Mesothelial cell of epicardium (in vitro differentiated cells): Measurements from ENCODE around the gene TEX48. TPM values are rescaled to one million over a fixed set of nuclear protein-coding genes. Genes with fewer than 3 reads are reported as not detected.

Experiments used
- DNase-seq, 2 experiments: peaks; one replicate each; pipeline ENCODE4 v3.0.0; 2021; ENCODE audit warnings: low spot score in 2 of 2; ENCODE audit not compliant: unreplicated experiment in 2 of 2
- H3K27ac Mint-ChIP-seq: 2 replicates; pipeline ENCODE4 v1.8.0; 2021; ENCODE audit warnings: mixed read lengths
- H3K27me3 Mint-ChIP-seq: 2 replicates; pipeline ENCODE4 v1.8.0; 2021; ENCODE audit warnings: low read depth, mixed read lengths
- H3K36me3 Mint-ChIP-seq: 2 replicates; pipeline ENCODE4 v1.8.0; 2021; ENCODE audit warnings: mixed read lengths
- H3K4me1 Mint-ChIP-seq: 2 replicates; pipeline ENCODE4 v1.8.0; 2021; ENCODE audit warnings: mixed read lengths
- H3K4me3 Mint-ChIP-seq: 2 replicates; pipeline ENCODE4 v1.8.0; 2021; ENCODE audit warnings: mild to moderate bottlenecking, moderate library complexity, mixed read lengths
- H3K9me3 Mint-ChIP-seq: 2 replicates; pipeline ENCODE4 v1.8.0; 2021; ENCODE audit warnings: mixed read lengths
- CTCF ChIP-seq: fragments of 200-600 bp; sonication (generic); IDR thresholded peaks from one replicate; pipeline ENCODE4 v1.5.0; 2021; ENCODE audit warnings: antibody characterized with exemption; ENCODE audit not compliant: unreplicated experiment
- total RNA-seq: library from RNA; stranded (reverse); gene quantifications from 3 replicates; pipeline ENCODE4 v1.2.1, GENCODE V29; 2021

TEX48 gene
- total RNA-seq, 1 donor from 2014 or later = not detected

- Mint-ChIP-seq H3K4me1 (no peaks in the 10 kb centered on the region), H3K27ac (peak overlapping the region; percentile 40), H3K4me3 (no peak overlapping the region), H3K9me3 (peaks cover 11% of the 10 kb centered on the region), H3K27me3 (no peaks in the 10 kb centered on the region), H3K36me3 (peaks cover 54% of the 10 kb centered on the region)
- no peak for TF ChIP-seq CTCF
- DNase-seq = no peak
Measured at GRCh38 chr9:114643896-114644295, 38.1 kb downstream of the TEX48 start.

DNA sequence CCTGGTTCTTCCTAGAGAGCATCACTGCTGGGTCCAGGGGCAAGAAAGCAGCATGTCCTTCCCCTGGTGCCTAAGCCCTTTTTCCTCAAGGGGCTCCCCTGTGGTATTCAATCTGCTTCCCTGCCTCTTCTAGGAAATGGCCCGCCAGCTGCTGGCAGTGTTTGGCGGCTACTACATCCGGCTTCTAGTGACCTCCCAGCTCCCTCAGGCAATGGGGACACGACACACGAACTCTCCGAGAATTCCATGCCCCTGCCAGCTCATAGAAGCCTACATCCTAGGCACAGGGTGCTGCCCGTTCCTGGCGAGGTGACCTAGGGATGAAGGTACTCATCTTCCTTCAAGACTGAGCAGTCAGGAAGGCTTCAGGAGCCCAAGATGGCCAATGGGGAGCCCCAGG lies 39.0 kb downstream of the TEX48 start:
- DNase-seq = no peak

DNA sequence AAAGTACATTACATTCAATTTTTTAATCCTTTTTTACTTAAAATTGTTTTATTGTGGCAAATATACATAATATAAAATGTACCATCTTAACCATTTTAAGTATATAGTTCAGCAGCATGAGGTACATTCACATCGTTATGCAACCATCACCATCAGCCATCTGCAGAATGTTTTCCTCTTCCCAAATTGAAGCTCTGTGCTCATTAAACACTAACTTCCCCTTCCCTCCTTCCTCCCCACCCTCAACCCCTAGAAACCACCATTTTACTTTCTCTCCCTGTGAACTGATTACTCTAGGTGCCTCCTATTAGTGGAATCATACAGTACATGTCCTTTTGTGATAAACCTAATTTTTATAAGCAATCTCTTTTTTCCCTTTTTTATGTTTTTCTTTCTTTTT lies 40.0 kb downstream of the TEX48 start:
- DNase-seq = no peak
- Mint-ChIP-seq H3K9me3 (peaks cover 6% of the 10 kb centered on the region), H3K36me3 (peaks cover 52% of the 10 kb centered on the region)

More for the DNA sequence above, 39.0 kb downstream of the TEX48 start:
- Mint-ChIP-seq H3K4me1 (no peaks in the 10 kb centered on the region), H3K36me3 (peaks cover 56% of the 10 kb centered on the region), H3K4me3 (no peak overlapping the region), H3K9me3 (peaks cover 11% of the 10 kb centered on the region), H3K27ac (no peak overlapping the region), H3K27me3 (no peaks in the 10 kb centered on the region)
- TF ChIP-seq CTCF = no peak

DNA sequence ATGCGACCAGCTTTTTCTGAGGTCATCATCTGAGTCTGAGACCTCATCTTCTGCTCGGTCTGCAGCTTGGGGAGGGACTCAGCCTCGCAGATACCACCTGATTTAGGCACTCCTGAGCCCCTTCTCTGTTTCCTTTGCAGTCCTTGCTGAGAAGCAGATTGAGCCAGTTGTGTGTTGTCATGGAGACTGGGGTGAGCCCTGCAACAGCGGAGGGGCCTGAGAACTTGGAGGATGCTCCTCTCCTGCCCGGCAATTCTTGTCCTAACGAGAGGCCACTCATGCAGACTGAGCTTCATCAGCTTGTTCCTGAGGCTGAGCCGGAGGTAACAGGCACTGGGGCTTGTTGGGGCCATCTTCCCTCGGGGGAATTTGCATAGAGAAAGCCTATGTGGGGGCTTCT lies 43.6 kb downstream of the TEX48 start:
- Mint-ChIP-seq H3K27me3 (no peaks in the 10 kb centered on the region), H3K9me3 (no peaks in the 10 kb centered on the region), H3K4me3 (no peak overlapping the region), H3K27ac (no peak overlapping the region), H3K4me1 (no peaks in the 10 kb centered on the region), H3K36me3 (peaks cover 38% of the 10 kb centered on the region)
- no peak for DNase-seq
- no peak for TF ChIP-seq CTCF

More for the DNA sequence above, 40.0 kb downstream of the TEX48 start:
- H3K4me3 Mint-ChIP-seq = no peak overlapping the region
- no peak for TF ChIP-seq CTCF
- no peaks in the 10 kb centered on the region for H3K27me3 Mint-ChIP-seq
- H3K27ac Mint-ChIP-seq = peak overlapping the region; percentile 33
- H3K4me1 Mint-ChIP-seq = no peaks in the 10 kb centered on the region

- no peak for DNase-seq
- Mint-ChIP-seq H3K9me3 (no peaks in the 10 kb centered on the region), H3K36me3 (peaks cover 31% of the 10 kb centered on the region), H3K27ac (no peak overlapping the region), H3K27me3 (no peaks in the 10 kb centered on the region), H3K4me1 (no peaks in the 10 kb centered on the region), H3K4me3 (no peak overlapping the region)
- TF ChIP-seq CTCF = no peak
Measured at GRCh38 chr9:114634387-114634786, 47.6 kb downstream of the TEX48 start.
